ENCODE data around the gene TMED4. TPM values are rescaled to one million over a fixed set of nuclear protein-coding genes. Genes with fewer than 3 reads are reported as not detected.
A peak's percentile ranks its signal among the peaks of the same experiment; 100 is the strongest.

TMED4 gene
- total and polyA plus RNA-seq, 2 experiments from 2014 or later, result 43.5 to 98.5 TPM

DNA sequence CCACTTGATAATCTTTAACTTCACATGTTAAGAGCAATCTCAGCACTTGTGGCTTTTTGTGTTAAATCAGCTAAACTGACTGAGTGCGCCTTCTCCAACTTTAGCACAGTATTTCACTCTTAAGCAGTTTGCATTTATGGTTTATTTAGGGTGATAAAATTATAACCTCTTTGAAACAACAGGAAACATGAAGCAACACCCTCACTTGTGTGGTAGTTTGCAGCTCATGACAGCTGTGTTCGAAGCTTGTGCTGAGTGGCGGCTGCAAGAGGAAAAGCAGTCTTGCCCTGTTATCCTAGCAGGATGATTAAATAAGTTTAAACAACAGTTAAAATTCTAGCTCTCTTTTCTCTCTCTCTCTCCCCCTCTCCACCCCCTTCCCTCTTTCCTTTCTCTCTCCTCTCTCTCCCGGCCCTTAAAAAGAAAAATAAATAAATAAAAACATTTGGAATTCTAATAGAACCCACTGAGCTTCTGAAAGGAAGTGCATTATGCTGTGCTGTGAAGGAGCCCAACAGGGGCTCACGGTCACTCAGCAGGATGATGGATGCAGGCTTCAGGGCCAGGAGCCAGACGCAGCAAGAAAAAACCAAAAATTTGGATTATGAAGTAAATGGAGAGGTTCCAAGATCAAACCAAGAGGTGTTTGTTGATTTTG, 49.6 kb upstream of the TMED4 start:
- peak overlapping the region; percentile 7; the same call in 1 of the 3 replicates for H3K4me3 Mint-ChIP-seq
- no peak overlapping the region for H2AFZ ChIP-seq
- peaks cover 16% of the 10 kb centered on the region for H3K79me2 ChIP-seq (replicated peaks; ENCODE audit: insufficient read depth)
- peaks cover 7% of the 10 kb centered on the region for H3K36me3 Mint-ChIP-seq (ENCODE audit: low read depth)
- peak overlapping the region; percentile 78 for H3K27ac ChIP-seq (ENCODE audit: low read depth)
- H3K4me1 ChIP-seq (ENCODE audit: insufficient read depth), result peaks cover 29% of the 10 kb centered on the region
- H3K4me2 ChIP-seq, result peak overlapping the region; percentile 59
- peaks cover 10% of the 10 kb centered on the region for H4K20me1 ChIP-seq (replicated peaks; ENCODE audit: insufficient read depth)
- peaks cover 41% of the 10 kb centered on the region for H3K4me1 Mint-ChIP-seq
- H3K4me3 ChIP-seq, result no peak overlapping the region
- DNase-seq (ENCODE audit: low spot score) (no peak), ATAC-seq (peak; percentile 64)
- no peaks in the 10 kb centered on the region; the same call in 1 of the 2 replicates for H3K36me3 ChIP-seq (ENCODE audit: insufficient read depth)
- H3K9me3 Mint-ChIP-seq, result no peaks in the 10 kb centered on the region
- H3K27ac Mint-ChIP-seq, result peak overlapping the region; percentile 16; the same call in 1 of the 2 replicates
- H3K27me3 ChIP-seq (ENCODE audit: insufficient read depth), result no peaks in the 10 kb centered on the region
- H3F3A ChIP-seq (replicated peaks; ENCODE audit: low read depth), result no peaks in the 10 kb centered on the region
- no peak for TF ChIP-seq EZH2 (IDR thresholded peaks at IDR 0.05; ENCODE audit: low read depth, unreplicated experiment)
- TF ChIP-seq CREB1 (CRISPR knock-in tag; IDR thresholded peaks at IDR 0.05; ENCODE audit: low read depth), result no peak
- TF ChIP-seq STAT1 (IDR thresholded peaks at IDR 0.05; ENCODE audit: unreplicated experiment), result no peak
- TF ChIP-seq, protein P1, sequence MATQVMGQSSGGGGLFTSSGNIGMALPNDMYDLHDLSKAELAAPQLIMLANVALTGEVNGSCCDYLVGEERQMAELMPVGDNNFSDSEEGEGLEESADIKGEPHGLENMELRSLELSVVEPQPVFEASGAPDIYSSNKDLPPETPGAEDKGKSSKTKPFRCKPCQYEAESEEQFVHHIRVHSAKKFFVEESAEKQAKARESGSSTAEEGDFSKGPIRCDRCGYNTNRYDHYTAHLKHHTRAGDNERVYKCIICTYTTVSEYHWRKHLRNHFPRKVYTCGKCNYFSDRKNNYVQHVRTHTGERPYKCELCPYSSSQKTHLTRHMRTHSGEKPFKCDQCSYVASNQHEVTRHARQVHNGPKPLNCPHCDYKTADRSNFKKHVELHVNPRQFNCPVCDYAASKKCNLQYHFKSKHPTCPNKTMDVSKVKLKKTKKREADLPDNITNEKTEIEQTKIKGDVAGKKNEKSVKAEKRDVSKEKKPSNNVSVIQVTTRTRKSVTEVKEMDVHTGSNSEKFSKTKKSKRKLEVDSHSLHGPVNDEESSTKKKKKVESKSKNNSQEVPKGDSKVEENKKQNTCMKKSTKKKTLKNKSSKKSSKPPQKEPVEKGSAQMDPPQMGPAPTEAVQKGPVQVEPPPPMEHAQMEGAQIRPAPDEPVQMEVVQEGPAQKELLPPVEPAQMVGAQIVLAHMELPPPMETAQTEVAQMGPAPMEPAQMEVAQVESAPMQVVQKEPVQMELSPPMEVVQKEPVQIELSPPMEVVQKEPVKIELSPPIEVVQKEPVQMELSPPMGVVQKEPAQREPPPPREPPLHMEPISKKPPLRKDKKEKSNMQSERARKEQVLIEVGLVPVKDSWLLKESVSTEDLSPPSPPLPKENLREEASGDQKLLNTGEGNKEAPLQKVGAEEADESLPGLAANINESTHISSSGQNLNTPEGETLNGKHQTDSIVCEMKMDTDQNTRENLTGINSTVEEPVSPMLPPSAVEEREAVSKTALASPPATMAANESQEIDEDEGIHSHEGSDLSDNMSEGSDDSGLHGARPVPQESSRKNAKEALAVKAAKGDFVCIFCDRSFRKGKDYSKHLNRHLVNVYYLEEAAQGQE (IDR thresholded peaks at IDR 0.05; ENCODE audit: unreplicated experiment), result no peak
- no peak for TF ChIP-seq ZNF462 (CRISPR knock-in tag; IDR thresholded peaks at IDR 0.05)
- TF ChIP-seq, protein P2, sequence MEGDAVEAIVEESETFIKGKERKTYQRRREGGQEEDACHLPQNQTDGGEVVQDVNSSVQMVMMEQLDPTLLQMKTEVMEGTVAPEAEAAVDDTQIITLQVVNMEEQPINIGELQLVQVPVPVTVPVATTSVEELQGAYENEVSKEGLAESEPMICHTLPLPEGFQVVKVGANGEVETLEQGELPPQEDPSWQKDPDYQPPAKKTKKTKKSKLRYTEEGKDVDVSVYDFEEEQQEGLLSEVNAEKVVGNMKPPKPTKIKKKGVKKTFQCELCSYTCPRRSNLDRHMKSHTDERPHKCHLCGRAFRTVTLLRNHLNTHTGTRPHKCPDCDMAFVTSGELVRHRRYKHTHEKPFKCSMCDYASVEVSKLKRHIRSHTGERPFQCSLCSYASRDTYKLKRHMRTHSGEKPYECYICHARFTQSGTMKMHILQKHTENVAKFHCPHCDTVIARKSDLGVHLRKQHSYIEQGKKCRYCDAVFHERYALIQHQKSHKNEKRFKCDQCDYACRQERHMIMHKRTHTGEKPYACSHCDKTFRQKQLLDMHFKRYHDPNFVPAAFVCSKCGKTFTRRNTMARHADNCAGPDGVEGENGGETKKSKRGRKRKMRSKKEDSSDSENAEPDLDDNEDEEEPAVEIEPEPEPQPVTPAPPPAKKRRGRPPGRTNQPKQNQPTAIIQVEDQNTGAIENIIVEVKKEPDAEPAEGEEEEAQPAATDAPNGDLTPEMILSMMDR (conservative IDR thresholded peaks at IDR 0.05; ENCODE audit: low read depth in 2 of 2), result no peak
- TF ChIP-seq ETS1 (IDR thresholded peaks at IDR 0.05), result no peak
- TF ChIP-seq ZNF114 (CRISPR knock-in tag; IDR thresholded peaks at IDR 0.05), result no peak
- no peak for TF ChIP-seq EZH2phosphoT487 (IDR thresholded peaks at IDR 0.05; ENCODE audit: unreplicated experiment)
- no peak for TF ChIP-seq JUNB (IDR thresholded peaks at IDR 0.05; ENCODE audit: unreplicated experiment)
- TF ChIP-seq ZNF331 (CRISPR knock-in tag; IDR thresholded peaks at IDR 0.05; ENCODE audit: low read depth), result no peak
- TF ChIP-seq POLR2AphosphoS5 (IDR thresholded peaks at IDR 0.05; ENCODE audit: low read depth), result no peak
- TF ChIP-seq NANOG (IDR thresholded peaks at IDR 0.05; ENCODE audit: borderline replicate concordance), result no peak
- peaks cover 11% of the 10 kb centered on the region for H3K27me3 Mint-ChIP-seq (ENCODE audit: insufficient read depth, low read depth, poor library complexity)
- no peaks in the 10 kb centered on the region for H3K9me2 ChIP-seq (ENCODE audit: insufficient read depth)
